ENCODE measurements around the gene USP36. TPM values are rescaled to one million over a fixed set of nuclear protein-coding genes. Genes with fewer than 3 reads are reported as not detected.
A peak's percentile ranks its signal among the peaks of the same experiment; 100 is the strongest.
"Not testable (repeated sequence)": the region's sequence is repeated elsewhere in the genome, so short reads cannot be mapped to it uniquely, and the experiment has no call there.

Gene USP36
- polyA plus RNA-seq, 1 experiment, result 18.3 TPM

GRCh38 chr17:78878261-78878660 lies 37.6 kb upstream of the USP36 start:
- H3K9me3 ChIP-seq (ENCODE audit: control insufficient read depth, insufficient read depth, low read length), result no peaks in the 10 kb centered on the region; the same call in 1 of the 2 replicates
- peak overlapping the region; percentile 97 for H3K27ac ChIP-seq (ENCODE audit: low read depth, low read length)
- ChIA-PET POLR2A (no interaction called here), CTCF (interaction anchor here (2.7 kb wide), 1 partner anchor 13 kb away, joined by 15 read pairs; no protein-coding TSS in a partner anchor)
- no peak for DNase-seq (ENCODE audit: low read depth, low spot score)
- no peak overlapping the region for H3K4me3 ChIP-seq (ENCODE audit: low read depth, low read length)
- no peaks in the 10 kb centered on the region for H3K27me3 ChIP-seq (ENCODE audit: control insufficient read depth, insufficient read depth, low read length)
- no peak for TF ChIP-seq CTCF (IDR thresholded peaks at IDR 0.05; ENCODE audit: low read depth, low read length)

- DNase-seq (ENCODE audit: low read depth, low spot score); H3K4me3 ChIP-seq (ENCODE audit: low read depth, low read length); H3K27ac ChIP-seq (ENCODE audit: low read depth, low read length); H3K27me3 ChIP-seq (ENCODE audit: control insufficient read depth, insufficient read depth, low read length); H3K9me3 ChIP-seq (ENCODE audit: control insufficient read depth, insufficient read depth, low read length): not testable (repeated sequence)
- ChIA-PET POLR2A (interaction anchor here (0.8 to 1.6 kb wide), 2 partner anchors 12 to 14 kb away, joined by 4 to 5 read pairs; no protein-coding TSS in a partner anchor), CTCF (interaction anchor here (0.6 to 2.7 kb wide), 2 partner anchors 8 to 11 kb away, joined by 8 to 15 read pairs; no protein-coding TSS in a partner anchor)
These were observed 36.4 kb upstream of the USP36 start for GRCh38 chr17:78876954-78877517.

- H3K27me3 ChIP-seq (ENCODE audit: control insufficient read depth, insufficient read depth, low read length), result no peaks in the 10 kb centered on the region
- H3K27ac ChIP-seq (ENCODE audit: low read depth, low read length), result peak overlapping the region; percentile 47
- H3K4me3 ChIP-seq (ENCODE audit: low read depth, low read length), result no peak overlapping the region
- ChIA-PET CTCF (interaction anchor here (2.7 kb wide), 1 partner anchor 10 kb away, joined by 25 read pairs; no protein-coding TSS in a partner anchor), POLR2A (interaction anchor here (1.6 kb wide), 1 partner anchor 14 kb away, joined by 5 read pairs; no protein-coding TSS in a partner anchor)
- no peak for DNase-seq (ENCODE audit: low read depth, low spot score)
- TF ChIP-seq CTCF (IDR thresholded peaks at IDR 0.05; ENCODE audit: low read depth, low read length), result no peak
- no peaks in the 10 kb centered on the region for H3K9me3 ChIP-seq (ENCODE audit: control insufficient read depth, insufficient read depth, low read length)
These were observed 35.5 kb upstream of the USP36 start for GRCh38 chr17:78876094-78876597.

- ChIA-PET CTCF (interaction anchor here (2.7 kb wide), 1 partner anchor 10 kb away, joined by 25 read pairs; no protein-coding TSS in a partner anchor), POLR2A (interaction anchor here (1.6 kb wide), 1 partner anchor 13 kb away, joined by 5 read pairs; no protein-coding TSS in a partner anchor)
- no peaks in the 10 kb centered on the region; the same call in 1 of the 2 replicates for H3K9me3 ChIP-seq (ENCODE audit: control insufficient read depth, insufficient read depth, low read length)
- H3K4me3 ChIP-seq (ENCODE audit: low read depth, low read length), result no peak overlapping the region
- no peak for TF ChIP-seq CTCF (IDR thresholded peaks at IDR 0.05; ENCODE audit: low read depth, low read length)
- DNase-seq (ENCODE audit: low read depth, low spot score), result no peak
- peak overlapping the region; percentile 47 for H3K27ac ChIP-seq (ENCODE audit: low read depth, low read length)
- no peaks in the 10 kb centered on the region for H3K27me3 ChIP-seq (ENCODE audit: control insufficient read depth, insufficient read depth, low read length)
These were observed 34.9 kb upstream of the USP36 start for GRCh38 chr17:78875363-78876093.

GRCh38 chr17:78873519-78874340 lies 33.1 kb upstream of the USP36 start:
- POLR2A ChIA-PET, result interaction anchor here (0.6 to 0.7 kb wide), 2 partner anchors 9 to 20 kb away, joined by 3 read pairs; no protein-coding TSS in a partner anchor
- DNase-seq (ENCODE audit: low read depth, low spot score), result peak; percentile 41
- no peak overlapping the region for H3K27ac ChIP-seq (ENCODE audit: low read depth, low read length)
- H3K9me3 ChIP-seq (ENCODE audit: control insufficient read depth, insufficient read depth, low read length), result no peaks in the 10 kb centered on the region; the same call in 1 of the 2 replicates
- CTCF ChIA-PET, result interaction anchor here (1.0 to 2.7 kb wide), 2 partner anchors 8 to 10 kb away, joined by 3 to 25 read pairs; no protein-coding TSS in a partner anchor
- H3K4me3 ChIP-seq (ENCODE audit: low read depth, low read length), result no peak overlapping the region
- no peak for TF ChIP-seq CTCF (IDR thresholded peaks at IDR 0.05; ENCODE audit: low read depth, low read length)
- H3K27me3 ChIP-seq (ENCODE audit: control insufficient read depth, insufficient read depth, low read length), result no peaks in the 10 kb centered on the region
